GM12874 (cell line): ENCODE results near the gene RASD1.

Source experiments
- CTCF ChIP-seq: IDR thresholded peaks from 2 replicates; pipeline ENCODE4 v1.5.1; 2011; ENCODE audit warnings: low read depth, mild to moderate bottlenecking, control low read depth, low read length, moderate library complexity; ENCODE audit not compliant: insufficient read depth

RASD1 gene

GRCh38 chr17:17540278-17540906, 44.2 kb upstream of the RASD1 start:
- TF ChIP-seq CTCF: no peak

- no peak for TF ChIP-seq CTCF
Observed at GRCh38 chr17:17539591-17539990, 43.4 kb upstream of the RASD1 start.

GRCh38 chr17:17538417-17539391, 42.5 kb upstream of the RASD1 start:
- TF ChIP-seq CTCF: no peak

- no peak for TF ChIP-seq CTCF
Observed at GRCh38 chr17:17537311-17538099, 41.3 kb upstream of the RASD1 start.

GRCh38 chr17:17536702-17537101, 40.5 kb upstream of the RASD1 start:
- TF ChIP-seq CTCF: no peak

- no peak for TF ChIP-seq CTCF
Observed at GRCh38 chr17:17535957-17536356, 39.8 kb upstream of the RASD1 start.
